GM12865 (cell line): ENCODE measurements around the gene BABAM2.

Experiments used
- DNase-seq: peaks from one replicate; pipeline ENCODE4 v3.0.0; 2010; ENCODE audit warnings: low read depth
- H3K4me3 ChIP-seq: 2 replicates; pipeline ENCODE4 v1.5.1; 2011; ENCODE audit warnings: mild to moderate bottlenecking, low read depth, low read length, control low read depth
- CTCF ChIP-seq: IDR thresholded peaks from 2 replicates; pipeline ENCODE4 v1.5.1; 2011; ENCODE audit warnings: low read length, control low read depth, low read depth, inconsistent platforms; ENCODE audit not compliant: insufficient read depth; ENCODE audit errors: missing control alignments

BABAM2 gene

GRCh38 chr2:28034696-28035095 lies 144.2 kb downstream of the BABAM2 start:
- TF ChIP-seq CTCF, result no peak
- no peak overlapping the region for H3K4me3 ChIP-seq
- DNase-seq, result no peak

- no peak overlapping the region for H3K4me3 ChIP-seq
- TF ChIP-seq CTCF, result no peak
- DNase-seq, result no peak
These were observed 144.7 kb downstream of the BABAM2 start for GRCh38 chr2:28035163-28035690.

GRCh38 chr2:28035816-28036215 lies 145.3 kb downstream of the BABAM2 start:
- H3K4me3 ChIP-seq, result no peak overlapping the region
- no peak for DNase-seq
- TF ChIP-seq CTCF, result no peak

- H3K4me3 ChIP-seq, result no peak overlapping the region
- no peak for TF ChIP-seq CTCF
- DNase-seq, result no peak
These were observed 145.8 kb downstream of the BABAM2 start for GRCh38 chr2:28036307-28036706.

GRCh38 chr2:28038722-28039121 lies 148.2 kb downstream of the BABAM2 start:
- no peak overlapping the region for H3K4me3 ChIP-seq
- TF ChIP-seq CTCF, result no peak
- no peak for DNase-seq

- no peak for TF ChIP-seq CTCF
- DNase-seq, result no peak
- no peak overlapping the region for H3K4me3 ChIP-seq
These were observed 155.3 kb downstream of the BABAM2 start for GRCh38 chr2:28045676-28046351.

GRCh38 chr2:28046921-28047320 lies 156.4 kb downstream of the BABAM2 start:
- TF ChIP-seq CTCF, result no peak
- H3K4me3 ChIP-seq, result no peak overlapping the region
- DNase-seq, result no peak
